Hematopoietic multipotent progenitor cell treated with erythropoietin and hydrocortisone succinate and interleukin-3 and kit ligand, for 15 days (in vitro differentiated cells): Measurements from ENCODE around the gene GMPS.
"Not testable (repeated sequence)": the region's sequence is repeated elsewhere in the genome, so short reads cannot be mapped to it uniquely, and the experiment has no call there.

Experiments used
- DNase-seq: peaks from one replicate; pipeline ENCODE4 v3.0.0-alpha.2; 2015; ENCODE audit warnings: low spot score

The GMPS gene

DNA sequence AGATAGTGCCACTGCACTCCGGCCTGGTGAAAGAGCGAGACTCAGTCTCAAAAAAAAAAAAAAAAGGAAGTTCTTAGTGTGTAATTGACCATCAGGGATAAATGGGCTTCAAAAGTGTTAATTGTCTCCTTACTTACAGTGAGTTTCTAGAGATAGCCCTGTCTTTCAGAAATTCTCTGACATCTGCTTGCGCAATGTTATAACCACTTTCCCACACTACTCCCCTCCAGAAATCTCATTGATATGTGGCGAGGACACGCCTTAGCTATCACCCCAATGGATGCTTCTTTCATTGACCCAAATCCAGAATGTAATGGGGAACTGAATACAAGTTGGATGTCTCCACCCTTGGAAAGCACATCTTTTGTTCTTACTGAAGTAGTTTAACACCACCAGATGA, 70.9 kb downstream of the GMPS start:
- DNase-seq = no peak

DNA sequence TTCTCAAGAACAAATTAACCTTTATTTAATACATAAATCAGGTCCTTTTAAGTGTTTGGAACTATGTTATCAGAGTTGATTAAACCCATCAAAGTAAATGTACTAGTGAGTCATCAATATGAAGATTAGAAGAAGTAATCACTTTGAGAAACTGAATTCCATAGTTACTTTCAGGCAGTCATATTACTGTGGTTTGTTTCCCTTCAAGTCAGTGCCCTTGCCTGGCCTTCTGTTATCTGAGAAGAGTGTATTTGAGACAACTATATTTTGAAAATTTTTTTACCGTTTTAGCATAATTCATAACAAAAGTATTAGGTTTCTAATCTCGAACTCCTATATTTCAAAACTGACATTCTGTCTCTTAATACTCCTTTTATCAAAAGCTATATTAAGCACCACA, 73.6 kb downstream of the GMPS start:
- no peak for DNase-seq

DNA sequence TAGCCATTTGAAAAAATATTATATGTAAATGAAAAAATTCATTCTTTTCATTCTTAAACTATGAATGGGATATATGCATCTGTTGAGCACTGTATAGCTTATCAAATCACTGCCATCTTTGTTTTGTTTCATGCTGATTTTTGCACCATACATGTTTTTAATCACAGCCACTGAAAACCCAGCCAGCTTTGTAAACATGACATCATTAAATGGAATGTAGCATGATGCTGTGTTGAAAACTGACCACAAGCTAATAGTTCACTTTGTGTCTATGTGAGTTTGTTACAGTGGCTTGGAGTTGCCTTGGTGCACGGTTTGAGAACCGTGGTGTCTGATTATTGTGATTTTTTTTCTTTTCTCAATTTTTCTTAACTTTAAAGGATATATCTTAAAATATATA, 75.7 kb downstream of the GMPS start:
- no peak for DNase-seq

DNA sequence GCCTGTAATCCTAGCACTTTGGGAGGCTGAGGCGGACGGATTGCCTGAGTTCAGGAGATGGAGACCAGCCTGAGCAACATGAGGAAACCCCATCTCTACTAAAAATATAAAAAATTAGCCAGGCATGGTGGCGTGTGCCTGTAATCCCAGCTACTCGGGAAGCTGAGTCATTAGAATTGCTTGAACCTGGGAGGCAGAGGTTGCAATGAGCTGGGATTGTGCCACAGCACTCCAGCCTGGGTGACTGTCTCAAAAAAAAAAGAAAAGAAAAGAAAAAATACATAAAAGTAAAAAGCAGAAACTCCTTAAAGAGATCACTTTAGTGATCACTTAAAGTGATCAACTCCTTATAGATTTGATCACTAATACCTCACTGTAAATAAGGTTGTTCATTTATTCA, 78.0 kb downstream of the GMPS start:
- DNase-seq = no peak

DNA sequence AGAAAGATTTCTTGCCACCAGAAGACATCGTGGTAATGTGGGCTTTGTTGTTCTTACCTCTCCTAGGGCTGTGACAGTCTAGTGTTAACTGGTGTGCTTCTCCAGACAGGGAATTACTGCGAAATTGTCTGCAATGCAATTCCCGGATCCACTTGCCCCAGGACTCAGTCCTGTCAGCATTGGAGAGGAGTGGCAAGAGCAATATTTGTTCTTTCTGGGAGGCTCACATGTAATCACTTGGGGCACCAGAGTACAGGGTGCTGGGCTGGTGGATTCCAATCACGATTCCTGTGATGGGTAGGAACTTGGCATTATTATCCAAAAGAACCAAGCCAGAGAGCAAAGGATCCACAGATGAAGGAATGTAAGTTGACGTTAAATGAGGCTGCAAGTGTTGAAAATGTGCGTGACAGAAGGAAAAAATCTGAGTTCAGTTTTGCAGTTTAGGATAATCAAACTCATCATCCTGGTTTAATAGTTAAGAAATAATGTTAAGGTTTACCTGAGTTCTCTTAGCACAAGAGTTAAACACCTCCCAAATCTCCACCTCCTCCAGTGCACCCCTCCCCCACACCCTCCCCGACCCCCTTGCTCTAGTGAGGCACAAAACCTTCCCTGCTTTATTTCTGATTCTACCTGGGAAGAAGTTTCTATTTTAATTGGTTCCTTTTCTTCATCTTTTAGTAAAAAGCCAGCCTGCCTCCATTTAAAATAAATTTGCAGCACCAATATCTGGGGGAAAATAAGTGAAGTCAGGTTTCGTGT, 79.2 kb downstream of the GMPS start:
- no peak for DNase-seq

DNA sequence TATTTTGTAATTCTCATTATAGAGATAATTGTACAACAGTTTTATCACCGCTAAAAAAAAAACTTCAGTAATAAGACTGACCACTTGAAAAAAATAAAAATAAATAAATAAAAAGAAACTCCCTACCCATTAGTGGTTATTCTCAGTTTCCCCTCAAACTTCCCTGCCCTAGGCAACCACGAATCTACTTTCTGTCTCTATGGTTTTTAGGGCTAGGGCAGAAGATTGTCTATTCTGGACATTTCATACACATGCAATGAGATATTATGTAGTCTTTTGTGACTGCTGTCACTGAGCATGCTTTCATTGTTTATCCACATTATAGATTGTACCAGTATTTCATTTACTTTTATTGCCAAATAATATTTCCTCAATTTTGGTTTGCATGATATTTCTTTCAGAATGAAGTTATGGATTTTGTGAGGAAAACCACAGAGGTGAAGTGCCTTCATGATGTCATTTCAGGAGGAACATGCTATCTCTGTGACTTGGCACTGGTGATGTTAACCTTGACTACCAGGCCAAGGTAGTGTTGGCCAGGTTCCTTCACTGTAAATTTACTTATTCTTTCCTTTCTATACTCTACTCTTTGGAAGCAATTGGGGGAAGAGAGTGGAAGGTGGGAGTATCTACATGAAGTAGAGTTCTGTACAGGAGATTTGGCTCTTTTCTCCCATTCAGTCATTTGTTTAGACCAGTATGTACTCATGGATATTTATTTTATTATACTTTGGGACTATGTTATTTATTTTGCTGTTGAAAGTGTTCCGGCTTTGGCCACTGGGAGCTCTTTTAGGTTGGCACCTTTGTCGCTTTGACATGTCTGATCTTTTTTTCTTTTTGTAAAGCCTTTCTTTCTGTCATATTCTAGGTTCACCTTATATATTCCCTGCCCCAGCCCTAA, 86.3 kb downstream of the GMPS start:
- DNase-seq = no peak

DNA sequence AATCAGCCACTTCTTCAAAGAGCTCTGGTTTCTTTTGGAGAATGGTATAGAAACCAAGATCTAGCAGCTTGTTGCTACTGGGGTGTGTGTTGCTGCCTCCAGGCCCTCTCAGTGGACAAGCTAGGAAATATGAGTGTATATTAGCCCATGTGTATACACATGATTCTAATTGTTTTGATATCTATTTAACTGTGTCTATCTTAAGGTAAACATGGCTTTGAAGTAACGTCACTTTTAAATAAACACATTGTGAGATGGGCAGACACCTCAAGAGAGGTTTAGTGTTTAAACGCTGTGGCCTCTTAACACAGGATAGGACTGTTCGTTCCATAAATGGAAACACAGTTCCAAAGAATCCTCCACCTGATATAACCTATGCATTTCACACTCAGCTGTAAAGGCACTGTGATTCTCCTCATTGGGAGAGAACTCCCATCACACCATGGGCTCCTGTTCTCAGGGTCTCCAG, 87.0 kb downstream of the GMPS start:
- no peak for DNase-seq

DNA sequence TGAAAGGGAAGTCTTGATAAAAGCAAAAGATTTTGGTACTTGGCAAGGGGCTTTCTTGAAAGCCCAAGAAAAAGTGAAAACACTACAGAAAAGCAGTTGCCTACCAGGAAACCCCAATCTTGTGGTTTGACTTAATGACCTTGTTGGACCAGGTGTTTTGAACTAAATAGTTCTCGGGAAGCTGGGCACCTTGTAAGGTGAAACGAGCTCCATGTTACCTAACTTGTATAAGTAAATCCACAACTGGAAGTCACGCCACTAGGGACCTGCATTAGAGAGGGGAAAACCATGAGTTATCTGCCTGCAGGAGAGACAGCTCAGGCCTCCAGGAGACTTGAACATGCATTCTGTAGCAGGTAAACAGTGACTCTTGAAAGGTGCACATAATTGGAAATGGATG, 88.2 kb downstream of the GMPS start:
- no peak for DNase-seq

DNA sequence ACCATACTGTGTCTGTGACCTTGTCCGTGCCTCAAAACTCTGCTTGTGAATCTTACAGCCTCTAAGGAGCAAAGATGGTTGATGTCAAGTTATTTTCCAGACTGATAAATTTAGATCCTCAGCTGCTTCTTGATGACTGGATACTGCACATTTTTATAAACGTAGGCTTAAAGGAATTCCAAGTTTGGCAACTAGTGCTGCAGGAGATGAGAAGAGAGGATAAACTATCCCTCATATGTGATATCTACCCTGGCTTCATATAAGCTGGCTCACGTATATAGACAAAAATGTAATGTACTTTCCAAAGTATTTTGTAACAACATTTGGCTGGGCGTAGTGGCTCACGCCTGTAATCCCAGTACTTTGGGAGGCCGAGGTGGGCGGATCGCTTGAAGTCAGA, 89.6 kb downstream of the GMPS start:
- DNase-seq = no peak

DNA sequence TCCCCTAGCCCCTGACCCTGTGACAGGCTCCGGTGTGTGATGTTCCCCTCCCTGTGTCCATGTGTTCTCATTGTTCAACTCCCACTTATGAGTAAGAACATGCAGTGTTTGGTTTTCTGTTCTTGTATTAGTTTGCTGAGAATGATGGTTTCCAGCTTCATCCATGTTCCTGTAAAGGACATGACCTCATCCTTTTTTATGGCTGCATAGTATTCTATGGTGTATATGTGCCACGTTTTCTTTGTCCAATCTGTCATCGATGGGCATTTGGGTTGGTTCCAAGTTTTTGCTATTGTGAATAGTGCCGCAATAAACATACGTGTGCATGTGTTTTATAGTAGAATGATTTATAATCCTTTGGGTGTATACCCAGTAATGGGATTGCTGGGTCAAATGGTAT, 90.6 kb downstream of the GMPS start:
- not testable (repeated sequence) for DNase-seq

DNA sequence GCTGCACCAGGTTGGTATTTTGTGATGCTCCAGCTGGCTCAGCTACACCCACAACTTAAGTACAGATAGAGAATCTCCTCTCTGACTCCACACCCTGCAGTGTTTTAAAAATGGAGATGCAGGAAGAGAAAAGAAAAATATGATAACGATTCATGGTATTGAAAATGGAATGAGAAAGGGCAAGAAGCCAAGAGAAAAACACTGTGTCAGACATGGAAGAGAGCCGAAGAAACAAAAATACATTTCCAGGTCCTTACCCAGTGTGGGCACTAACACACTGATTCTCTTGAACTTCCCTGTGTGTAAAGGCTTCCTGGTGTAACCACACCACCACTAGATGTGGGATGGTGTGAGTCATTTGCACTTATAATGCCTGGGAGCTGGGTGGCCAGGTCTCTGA, 93.1 kb downstream of the GMPS start:
- DNase-seq = no peak

DNA sequence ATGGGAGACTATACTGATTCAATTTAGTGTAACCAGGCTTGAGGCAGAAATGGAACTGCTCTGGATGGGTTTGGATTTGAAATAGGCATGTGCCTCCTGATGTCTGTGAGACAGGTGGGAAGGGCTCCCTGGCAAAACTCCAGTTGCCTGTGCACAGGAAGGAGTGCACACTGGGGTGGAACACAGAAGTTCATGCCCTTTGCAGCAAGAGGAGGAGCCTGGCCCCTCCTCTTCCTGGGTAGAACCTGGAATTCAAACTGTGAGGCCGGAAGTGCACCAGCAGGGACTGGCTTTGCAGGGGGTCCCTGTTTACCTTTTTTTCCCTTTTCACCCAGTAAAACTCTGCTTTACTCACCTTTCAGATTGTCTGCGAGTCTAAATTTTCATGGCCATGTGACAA, 99.9 kb downstream of the GMPS start:
- DNase-seq = no peak

DNA sequence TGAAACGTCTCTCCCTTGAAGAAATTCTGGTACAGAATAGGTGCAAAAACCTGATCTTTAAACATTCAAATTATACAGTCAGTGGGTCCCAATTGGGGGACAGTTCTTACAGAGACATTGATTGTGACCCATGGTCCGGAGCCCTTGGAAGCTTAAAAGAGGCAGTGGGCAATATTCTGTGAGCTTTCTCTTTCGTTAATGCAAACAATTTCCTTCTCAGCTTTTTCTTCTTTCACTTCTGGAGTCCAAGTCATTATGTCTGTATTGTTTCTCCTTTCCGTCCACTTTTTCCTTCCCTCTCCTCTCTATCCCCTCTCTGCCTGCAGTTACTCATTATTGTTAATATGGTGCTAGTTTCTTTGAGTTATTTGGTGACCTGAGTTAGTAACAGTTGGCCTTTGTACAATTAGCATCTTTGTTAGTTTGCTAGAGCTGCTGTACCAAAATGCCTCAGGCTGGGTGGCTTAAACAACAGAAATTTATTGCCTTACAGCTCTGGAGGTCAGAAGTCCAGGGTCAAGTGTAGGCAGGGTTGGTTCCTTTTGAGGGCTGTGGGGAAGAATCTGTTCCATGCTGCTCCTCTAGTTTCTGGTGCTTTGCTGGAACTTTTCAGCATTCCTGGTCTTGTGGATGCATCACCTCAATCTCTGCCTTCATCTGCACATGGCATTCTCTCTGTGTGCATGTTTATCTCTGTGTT, 102.6 kb downstream of the GMPS start:
- DNase-seq = no peak

DNA sequence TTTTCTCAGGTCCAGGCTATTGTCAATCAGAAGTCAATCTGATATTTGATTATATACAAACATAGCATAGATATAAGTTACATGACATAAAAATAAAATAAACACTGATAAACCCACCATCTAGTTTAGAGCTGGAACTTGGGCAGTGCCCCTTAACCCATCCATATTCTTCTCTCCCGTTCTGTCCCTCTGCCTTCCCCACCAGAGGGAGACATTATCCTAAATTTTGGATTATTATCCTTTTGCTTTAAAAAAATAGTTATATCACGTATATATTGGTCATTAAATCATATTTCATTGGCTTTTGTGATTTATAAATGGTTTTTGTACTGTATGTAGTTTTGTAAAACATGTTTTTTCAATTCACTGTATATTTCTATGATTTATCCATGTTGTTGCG, 107.9 kb downstream of the GMPS start:
- no peak for DNase-seq

DNA sequence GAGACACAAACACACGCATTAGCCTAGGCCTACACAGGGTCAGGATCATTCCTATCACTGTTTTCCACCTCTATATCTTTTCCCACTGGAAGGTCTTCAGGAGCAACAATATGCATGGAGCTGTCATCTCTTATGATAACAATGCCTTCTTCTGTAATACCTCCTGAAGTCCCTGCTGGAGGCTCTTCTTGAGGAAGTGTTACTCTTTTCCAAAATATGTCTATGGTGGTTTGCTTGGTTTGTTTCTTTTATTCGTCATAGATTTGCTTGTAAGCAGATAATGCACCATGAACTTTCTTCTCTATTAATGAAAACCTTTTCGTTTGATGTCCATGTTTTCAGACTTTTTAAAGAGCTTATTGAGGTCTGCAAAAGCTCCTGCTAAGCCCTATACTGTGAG, 109.3 kb downstream of the GMPS start:
- no peak for DNase-seq

DNA sequence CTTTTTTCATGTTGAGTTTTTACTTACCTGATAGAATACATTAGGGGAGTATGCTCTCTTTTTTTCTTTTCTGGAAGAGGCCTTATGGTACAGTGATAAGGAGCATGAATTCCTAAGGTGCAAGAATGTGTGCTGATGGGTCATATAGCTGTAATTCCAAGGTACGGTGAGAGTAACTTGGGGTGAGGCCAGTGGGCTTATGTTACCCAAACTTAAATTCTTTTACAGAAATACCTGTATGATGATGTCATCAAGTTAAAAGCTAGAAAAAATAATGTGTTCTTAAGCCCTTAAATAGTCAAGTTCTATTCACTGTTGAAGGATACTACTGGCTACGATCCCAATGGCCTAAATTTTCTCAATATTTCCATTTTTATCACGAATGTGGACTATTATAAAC, 111.2 kb downstream of the GMPS start:
- DNase-seq = no peak

DNA sequence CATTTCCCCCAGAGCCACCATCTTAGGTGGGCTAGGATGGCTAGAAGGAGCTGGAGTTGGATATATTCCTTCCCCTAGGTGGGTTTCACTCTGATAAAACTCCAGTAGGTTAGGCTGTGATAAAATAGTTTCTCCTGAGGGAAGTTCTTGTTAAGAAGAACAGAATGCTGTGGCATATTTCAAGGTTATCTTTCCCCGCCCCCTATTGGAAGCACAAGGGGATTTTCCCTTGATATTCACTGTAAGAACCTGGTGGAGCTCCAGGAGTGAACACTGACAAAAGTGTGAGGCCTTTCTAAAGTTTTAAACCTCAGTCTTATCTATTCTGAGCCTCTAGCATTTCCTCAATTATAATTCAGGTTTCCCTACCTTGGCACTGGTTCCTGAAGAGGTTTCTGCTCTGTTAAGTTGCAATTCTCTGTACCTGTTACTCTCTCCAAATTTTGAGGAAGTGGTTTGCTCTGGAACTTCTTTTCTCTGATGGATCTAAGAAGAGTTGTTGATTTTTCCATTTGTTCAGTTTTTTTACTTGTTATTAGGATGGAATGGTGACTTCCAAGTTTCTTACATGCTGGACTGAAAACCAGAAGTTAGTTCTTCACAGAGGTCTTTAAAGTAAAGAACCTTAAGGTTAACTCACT, 113.5 kb downstream of the GMPS start:
- DNase-seq = no peak

DNA sequence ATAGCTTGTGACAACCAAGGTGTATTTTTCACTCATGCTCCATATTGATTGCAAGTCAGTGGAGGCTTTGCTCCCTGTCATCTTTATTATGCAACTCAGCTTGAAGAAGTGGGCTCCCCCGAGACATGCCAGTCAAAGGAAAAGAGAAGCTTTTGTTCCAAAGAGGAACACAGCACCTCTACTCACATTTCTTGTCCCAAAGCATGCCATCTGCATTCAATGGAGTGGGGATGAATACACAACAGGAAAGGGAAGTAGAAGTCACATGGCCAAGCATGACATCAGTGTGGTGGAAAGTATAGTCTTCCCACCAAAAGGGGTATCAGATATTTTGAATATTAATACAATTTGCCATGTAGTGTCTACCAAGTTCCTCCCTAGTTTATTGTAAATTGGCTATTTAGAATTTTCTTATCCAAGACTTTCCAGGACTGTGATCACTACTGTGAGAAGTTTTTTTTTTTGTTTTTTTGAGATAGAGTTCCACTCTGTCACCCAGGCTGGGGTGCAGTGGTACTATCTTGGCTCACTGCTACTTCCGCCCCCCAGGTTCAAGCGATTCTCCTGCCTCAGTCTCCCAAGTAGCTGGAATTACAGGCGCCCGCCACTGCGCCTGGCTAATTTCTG, 114.5 kb downstream of the GMPS start:
- no peak for DNase-seq

DNA sequence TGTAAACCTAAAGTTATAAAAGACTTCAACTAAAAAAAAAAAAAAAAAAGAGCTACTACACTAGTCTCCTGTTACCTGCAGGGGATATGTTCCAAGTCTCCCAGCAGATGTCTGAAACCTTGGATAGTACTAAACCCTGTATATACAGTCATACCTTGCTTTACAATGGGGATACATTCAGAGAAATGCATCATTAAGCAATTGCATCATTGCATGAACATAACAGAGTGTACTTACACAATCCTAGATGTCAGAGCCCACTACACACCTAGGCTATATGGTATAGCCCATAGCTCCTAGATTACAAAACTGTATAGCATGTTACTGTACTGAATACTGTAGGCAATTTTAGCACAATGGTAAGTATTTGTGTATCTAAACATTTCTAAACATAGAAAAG, 119.1 kb downstream of the GMPS start:
- DNase-seq = no peak

DNA sequence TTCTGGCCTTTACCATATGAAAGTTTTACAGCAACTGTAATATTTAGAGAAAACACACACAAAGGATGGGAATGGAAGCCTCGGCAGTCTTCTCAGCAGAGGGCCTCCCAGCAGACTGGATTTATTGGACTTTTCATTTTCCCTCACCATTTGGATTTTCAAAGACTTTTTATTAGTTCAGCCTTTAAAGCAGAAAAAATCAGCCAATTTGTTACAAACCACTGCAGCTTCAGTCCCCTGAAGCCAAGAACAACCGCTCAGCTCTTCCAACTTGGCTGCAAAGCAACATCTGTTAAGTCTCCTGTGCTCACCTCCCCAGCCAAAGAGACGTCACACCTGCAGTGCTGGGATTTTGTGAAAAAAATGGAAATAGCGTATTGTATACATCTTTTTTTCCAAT, 120.8 kb downstream of the GMPS start:
- no peak for DNase-seq

DNA sequence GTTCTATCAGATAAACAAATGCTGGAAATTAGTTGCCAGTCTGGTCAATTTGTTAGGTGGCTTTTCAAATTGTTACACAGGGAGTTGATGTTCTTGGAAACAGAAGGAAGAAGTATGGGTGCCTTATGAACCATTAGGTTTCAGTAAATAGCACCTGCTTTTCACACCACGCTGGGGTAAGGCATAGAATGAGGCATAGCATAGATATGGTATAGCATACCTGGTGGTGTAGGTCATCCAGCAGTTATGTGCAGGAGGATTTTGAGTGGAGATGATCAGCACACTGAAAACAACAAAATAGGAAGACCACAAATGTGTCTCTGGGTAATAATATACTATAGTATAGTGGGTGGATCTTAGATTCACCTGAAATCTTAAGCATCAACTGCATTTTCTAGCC, 121.4 kb downstream of the GMPS start:
- DNase-seq = no peak
